Measurements from ENCODE around the gene SKA1.
"Not testable (repeated sequence)": the region's sequence is repeated elsewhere in the genome, so short reads cannot be mapped to it uniquely, and the experiment has no call there.

SKA1 gene

GRCh38 chr18:50395093-50395492, 20.2 kb downstream of the SKA1 start:
- DNase-seq (ENCODE audit: low read depth, low spot score), result no peak

GRCh38 chr18:50396005-50396660, 21.3 kb downstream of the SKA1 start:
- no peak for DNase-seq (ENCODE audit: low read depth, low spot score)

GRCh38 chr18:50397023-50397422, 22.2 kb downstream of the SKA1 start:
- no peak for DNase-seq (ENCODE audit: low read depth, low spot score)

- DNase-seq (ENCODE audit: low read depth, low spot score), result no peak
Measured at GRCh38 chr18:50398099-50398498, 23.3 kb downstream of the SKA1 start.

- no peak for DNase-seq (ENCODE audit: low read depth, low spot score)
Measured at GRCh38 chr18:50398947-50399346, 24.1 kb downstream of the SKA1 start.

- DNase-seq (ENCODE audit: low read depth, low spot score), result no peak
Measured at GRCh38 chr18:50399582-50399981, 24.7 kb downstream of the SKA1 start.

GRCh38 chr18:50400438-50400837, 25.6 kb downstream of the SKA1 start:
- not testable (repeated sequence) for DNase-seq (ENCODE audit: low read depth, low spot score)

GRCh38 chr18:50401295-50401694, 26.4 kb downstream of the SKA1 start:
- no peak for DNase-seq (ENCODE audit: low read depth, low spot score)

GRCh38 chr18:50401888-50402287, 27.0 kb downstream of the SKA1 start:
- no peak for DNase-seq (ENCODE audit: low read depth, low spot score)

- DNase-seq (ENCODE audit: low read depth, low spot score), result not testable (repeated sequence)
Measured at GRCh38 chr18:50404752-50405581, 30.1 kb downstream of the SKA1 start.

GRCh38 chr18:50405582-50406271, 30.9 kb downstream of the SKA1 start:
- no peak for DNase-seq (ENCODE audit: low read depth, low spot score)

- no peak for DNase-seq (ENCODE audit: low read depth, low spot score)
Measured at GRCh38 chr18:50409236-50409635, 34.4 kb downstream of the SKA1 start.

GRCh38 chr18:50410008-50410407, 35.2 kb downstream of the SKA1 start:
- no peak for DNase-seq (ENCODE audit: low read depth, low spot score)

- DNase-seq (ENCODE audit: low read depth, low spot score), result no peak
Measured at GRCh38 chr18:50410894-50411293, 36.0 kb downstream of the SKA1 start.

GRCh38 chr18:50416832-50417231, 42.0 kb downstream of the SKA1 start:
- DNase-seq (ENCODE audit: low read depth, low spot score), result not testable (repeated sequence)

- DNase-seq (ENCODE audit: low read depth, low spot score), result not testable (repeated sequence)
Measured at GRCh38 chr18:50417705-50418104, 42.9 kb downstream of the SKA1 start.

- no peak for DNase-seq (ENCODE audit: low read depth, low spot score)
Measured at GRCh38 chr18:50418650-50419049, 43.8 kb downstream of the SKA1 start.

GRCh38 chr18:50422286-50422898, 47.5 kb downstream of the SKA1 start:
- DNase-seq (ENCODE audit: low read depth, low spot score), result no peak

- DNase-seq (ENCODE audit: low read depth, low spot score), result no peak
Measured at GRCh38 chr18:50424877-50425690, 50.2 kb downstream of the SKA1 start.

GRCh38 chr18:50427896-50428295, 53.0 kb downstream of the SKA1 start:
- DNase-seq (ENCODE audit: low read depth, low spot score), result no peak

GRCh38 chr18:50428531-50429206, 53.8 kb downstream of the SKA1 start:
- DNase-seq (ENCODE audit: low read depth, low spot score), result no peak
